Body of pancreas (tissue), 4 donors: Measurements from ENCODE around the gene RELA.

ENCODE experiments used
- CTCF ChIP-seq, 7 experiments: fragments of 450-650 bp in 4 of 7; fragments of 200-600 bp in 3 of 7; sonication (generic) in 3 of 7; IDR thresholded peaks; one replicate each; pipeline ENCODE4 v1.5.1; 2016 to 2019; ENCODE audit warnings: antibody characterized with exemption in 7 of 7
- POLR2A ChIP-seq, 3 donors: fragments of 450-650 bp; IDR thresholded peaks; one replicate each; pipeline ENCODE4 v1.6.1; 2016; ENCODE audit warnings: antibody characterized with exemption in 3 of 3, mild to moderate bottlenecking in 2 of 3

DNA sequence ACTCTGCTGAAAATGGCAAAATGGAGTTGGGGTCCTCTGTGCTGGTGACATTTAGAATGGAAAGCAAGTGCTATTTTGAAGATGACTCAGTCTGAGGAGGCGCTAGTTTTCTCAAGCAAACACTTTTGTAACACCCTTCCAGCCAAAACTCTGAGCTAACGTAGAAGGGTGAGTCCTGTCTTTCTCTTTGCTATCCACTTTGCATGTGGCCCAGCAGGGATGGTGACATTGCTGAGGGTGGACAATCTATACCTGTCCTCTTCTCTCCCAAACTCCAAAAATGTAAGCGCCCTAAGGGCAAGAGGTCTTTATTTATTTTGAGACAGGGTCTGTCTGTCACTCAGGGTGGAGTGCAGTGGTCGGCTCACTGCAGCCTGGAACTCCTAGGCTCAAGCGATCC lies 45.7 kb upstream of the RELA start:
- no peak for TF ChIP-seq CTCF (IDR thresholded peaks at IDR 0.05)
- no peak for TF ChIP-seq POLR2A (IDR thresholded peaks at IDR 0.05)
